WTC11 (cell line): ENCODE data around the gene OTUB1. TPM values are rescaled to one million over a fixed set of nuclear protein-coding genes. Genes with fewer than 3 reads are reported as not detected.

Experiments used
- ATAC-seq: fragments of 200-7000 bp; cut with Tn5 transposase; 2 replicates; pipeline ENCODE4 v1.10.0; 2021; ENCODE audit warnings: mild to moderate bottlenecking, moderate library complexity
- CTCF ChIA-PET: fragments of 300-600 bp; sonication (Branson Sonifier 250); formaldehyde crosslinking; loops from one replicate; lab custom pipeline; 2021; ENCODE audit warnings: antibody characterized with exemption; lab: Charles Lee
- POLR2A ChIA-PET: fragments of 350-600 bp; sonication (Branson Sonifier 250); formaldehyde crosslinking; loops from one replicate; lab custom pipeline; 2021; ENCODE audit warnings: antibody characterized with exemption; lab: Charles Lee
- DNase-seq: peaks from one replicate; pipeline ENCODE4 v3.0.0; 2021; ENCODE audit warnings: low spot score
- H3K27ac Mint-ChIP-seq: 2 replicates; pipeline ENCODE4 v1.8.0; 2021; ENCODE audit warnings: mixed read lengths
- H3K27me3 Mint-ChIP-seq: 2 replicates; pipeline ENCODE4 v1.8.0; 2021; ENCODE audit warnings: low read depth, mild to moderate bottlenecking, moderate library complexity, mixed read lengths
- H3K36me3 Mint-ChIP-seq: 2 replicates; pipeline ENCODE4 v1.8.0; 2021; ENCODE audit warnings: mixed read lengths
- H3K4me1 Mint-ChIP-seq: 2 replicates; pipeline ENCODE4 v1.8.0; 2022; ENCODE audit warnings: mixed read lengths
- H3K4me3 Mint-ChIP-seq: 2 replicates; pipeline ENCODE4 v1.8.0; 2021; ENCODE audit warnings: mild to moderate bottlenecking, moderate library complexity, mixed read lengths
- H3K9me3 Mint-ChIP-seq: 2 replicates; pipeline ENCODE4 v1.8.0; 2021; ENCODE audit warnings: mixed read lengths
- AFF4 ChIP-seq: sonication (generic); formaldehyde crosslinking; IDR thresholded peaks from 2 replicates; pipeline ENCODE4 v1.8.1; 2023; ENCODE audit warnings: mild to moderate bottlenecking, missing genetic modification reagents, borderline replicate concordance
- AR ChIP-seq: fragments of 250-450 bp; sonication (Bioruptor Pico); IDR thresholded peaks from 2 replicates; pipeline ENCODE4 v1.9.0; 2021; ENCODE audit warnings: mild to moderate bottlenecking
- ATF6 ChIP-seq: sonication (generic); formaldehyde crosslinking; IDR thresholded peaks from 2 replicates; pipeline ENCODE4 v1.8.1; 2023; ENCODE audit warnings: mild to moderate bottlenecking, missing genetic modification reagents
- ERG ChIP-seq: fragments of 250-450 bp; sonication (Bioruptor Pico); IDR thresholded peaks from 2 replicates; pipeline ENCODE4 v1.8.0; 2021; ENCODE audit warnings: mild to moderate bottlenecking
- GTF2I ChIP-seq: fragments of 250-450 bp; sonication (Bioruptor Pico); conservative IDR thresholded peaks from 2 replicates; pipeline ENCODE4 v1.4.0; 2021; ENCODE audit warnings: mild to moderate bottlenecking
- JUN ChIP-seq: sonication (generic); formaldehyde crosslinking; IDR thresholded peaks from 2 replicates; pipeline ENCODE4 v1.8.0; 2023; ENCODE audit warnings: mild to moderate bottlenecking, missing genetic modification reagents
- KAT7 ChIP-seq: sonication (generic); formaldehyde crosslinking; IDR thresholded peaks from 2 replicates; pipeline ENCODE4 v1.8.1; 2023; ENCODE audit warnings: missing genetic modification reagents, mild to moderate bottlenecking, borderline replicate concordance
- MXD4 ChIP-seq: fragments of 250-450 bp; sonication (Bioruptor Pico); IDR thresholded peaks from 2 replicates; pipeline ENCODE4 v1.8.0; 2021; ENCODE audit warnings: mild to moderate bottlenecking, moderate library complexity, borderline replicate concordance
- NFE2L1 ChIP-seq: sonication (generic); formaldehyde crosslinking; IDR thresholded peaks from 2 replicates; pipeline ENCODE4 v1.8.1; 2023; ENCODE audit warnings: missing genetic modification reagents
- NFYB ChIP-seq: sonication (generic); formaldehyde crosslinking; conservative IDR thresholded peaks from 2 replicates; pipeline ENCODE4 v1.8.0; 2022; ENCODE audit warnings: low read depth, missing genetic modification reagents
- PRDM15 ChIP-seq: sonication (generic); formaldehyde crosslinking; IDR thresholded peaks from 2 replicates; pipeline ENCODE4 v1.8.0; 2022; ENCODE audit warnings: missing genetic modification reagents
- RELA ChIP-seq: sonication (generic); formaldehyde crosslinking; IDR thresholded peaks from 2 replicates; pipeline ENCODE4 v1.8.1; 2022; ENCODE audit warnings: missing genetic modification reagents, mild to moderate bottlenecking, borderline replicate concordance
- SOX15 ChIP-seq: fragments of 250-450 bp; sonication (Bioruptor Pico); IDR thresholded peaks from 2 replicates; pipeline ENCODE4 v1.9.0; 2021; ENCODE audit warnings: mild to moderate bottlenecking
- USF2 ChIP-seq: sonication (generic); formaldehyde crosslinking; IDR thresholded peaks from 2 replicates; pipeline ENCODE4 v1.8.1; 2023; ENCODE audit warnings: mild to moderate bottlenecking, missing genetic modification reagents, moderate library complexity
- ZNF219 ChIP-seq: sonication (generic); formaldehyde crosslinking; IDR thresholded peaks from 2 replicates; pipeline ENCODE4 v1.8.0; 2023; ENCODE audit warnings: missing genetic modification reagents, mild to moderate bottlenecking, borderline replicate concordance
- ZNF281 ChIP-seq: sonication (generic); formaldehyde crosslinking; IDR thresholded peaks from 2 replicates; pipeline ENCODE4 v1.8.0; 2023; ENCODE audit warnings: mild to moderate bottlenecking, missing genetic modification reagents
- ZNF423 ChIP-seq: fragments of 250-450 bp; sonication (Bioruptor Pico); IDR thresholded peaks from 2 replicates; pipeline ENCODE4 v2.1.2; 2022; ENCODE audit warnings: mild to moderate bottlenecking, moderate library complexity
- total RNA-seq: library from RNA; stranded (reverse); gene quantifications from 3 replicates; pipeline ENCODE4 v1.2.3, GENCODE V29; 2021

OTUB1 gene
- total RNA-seq, 1 experiment from 2014 or later = 112 TPM

- POLR2A ChIA-PET = interaction anchor here (0.5 kb wide), 1 partner anchor 232 kb away, joined by 3 read pairs; no protein-coding TSS in a partner anchor
- Mint-ChIP-seq H3K4me3 (no peak overlapping the region), H3K27me3 (peaks cover 93% of the 10 kb centered on the region)
These were observed 52.3 kb downstream of the OTUB1 start for GRCh38 chr11:64038500-64038899.

More at GRCh38 chr11:64038500-64038899, 52.3 kb downstream of the OTUB1 start:
- DNase-seq (no peak), ATAC-seq (no peak)
- CTCF ChIA-PET = interaction anchor here (1.3 to 2.4 kb wide), 3 partner anchors 15 to 108 kb away, joined by 5 to 8 read pairs (median 6); no protein-coding TSS in a partner anchor
- Mint-ChIP-seq H3K9me3 (no peaks in the 10 kb centered on the region), H3K4me1 (peaks cover 16% of the 10 kb centered on the region), H3K36me3 (no peaks in the 10 kb centered on the region), H3K27ac (no peak overlapping the region)
- TF ChIP-seq USF2 (CRISPR knock-in tag) (no peak), SOX15 (CRISPR knock-in tag) (no peak), RELA (no peak), MXD4 (CRISPR knock-in tag) (no peak), ERG (CRISPR knock-in tag) (no peak), AFF4 (CRISPR knock-in tag) (no peak), ZNF423 (CRISPR knock-in tag) (no peak), NFYB (no peak), KAT7 (CRISPR knock-in tag) (no peak), AR (no peak), GTF2I (CRISPR knock-in tag) (no peak), ZNF281 (CRISPR knock-in tag) (no peak), ATF6 (CRISPR knock-in tag) (no peak), PRDM15 (no peak), ZNF219 (CRISPR knock-in tag) (no peak), NFE2L1 (no peak), JUN (CRISPR knock-in tag) (no peak)
